DOHH2 (cell line): Measurements from ENCODE around the gene USP30.

Experiments used
- H3F3A ChIP-seq: fragments of 200-600 bp; sonication (generic), shearing (Covaris generic); 2 replicates; pipeline ENCODE4 v1.6.0; 2016; ENCODE audit warnings: antibody characterized with exemption, mild to moderate bottlenecking; ENCODE audit not compliant: control insufficient read depth, insufficient read depth
- H3K27ac ChIP-seq: fragments of 200-600 bp; sonication (generic); 2 replicates; pipeline ENCODE4 v1.5.1; 2014; ENCODE audit warnings: low read depth, mild to moderate bottlenecking, low read length, moderate library complexity
- H3K27me3 ChIP-seq: fragments of 200-600 bp; sonication (generic); 2 replicates; pipeline ENCODE4 v1.6.1; 2014; ENCODE audit warnings: mild to moderate bottlenecking, low read length, mixed read lengths; ENCODE audit not compliant: control insufficient read depth
- H3K36me3 ChIP-seq: fragments of 200-600 bp; sonication (generic); 2 replicates; pipeline ENCODE4 v1.6.1; 2014; ENCODE audit warnings: mild to moderate bottlenecking, low read length, moderate library complexity, mixed read lengths; ENCODE audit not compliant: control insufficient read depth
- H3K4me1 ChIP-seq: fragments of 200-600 bp; sonication (generic); 2 replicates; pipeline ENCODE4 v1.6.1; 2014; ENCODE audit warnings: mild to moderate bottlenecking, low read length, mixed read lengths; ENCODE audit not compliant: control insufficient read depth
- H3K4me2 ChIP-seq: fragments of 200-600 bp; sonication (generic); 2 replicates; pipeline ENCODE4 v1.6.0; 2014; ENCODE audit warnings: mild to moderate bottlenecking, low read length, moderate library complexity
- H3K4me3 ChIP-seq: fragments of 200-600 bp; sonication (generic); 2 replicates; pipeline ENCODE4 v1.5.1; 2014; ENCODE audit warnings: mild to moderate bottlenecking, low read length, mixed read lengths
- H3K79me2 ChIP-seq: fragments of 200-600 bp; sonication (generic); 2 replicates; pipeline ENCODE4 v1.6.1; 2014; ENCODE audit warnings: mild to moderate bottlenecking, low read length, mixed read lengths; ENCODE audit not compliant: control insufficient read depth
- H3K9me2 ChIP-seq: fragments of 200-600 bp; sonication (generic); replicated peaks from 2 replicates; pipeline ENCODE4 v1.6.1; 2014; ENCODE audit warnings: mild to moderate bottlenecking, low read length, mixed read lengths; ENCODE audit not compliant: control insufficient read depth
- H3K9me3 ChIP-seq: fragments of 200-600 bp; sonication (generic); 2 replicates; pipeline ENCODE4 v1.6.1; 2014; ENCODE audit warnings: antibody characterized with exemption, low read length, mixed read lengths; ENCODE audit not compliant: control insufficient read depth, insufficient read depth
- H4K20me1 ChIP-seq: fragments of 200-600 bp; sonication (generic); 2 replicates; pipeline ENCODE4 v1.6.0; 2014; ENCODE audit warnings: low read depth, mild to moderate bottlenecking, antibody characterized with exemption, low read length, moderate library complexity; ENCODE audit not compliant: control insufficient read depth, insufficient read depth
- EZH2phosphoT487 ChIP-seq: fragments of 200-600 bp; sonication (generic); IDR thresholded peaks from 2 replicates; pipeline ENCODE4 v1.6.1; 2017; ENCODE audit warnings: borderline replicate concordance, mild to moderate bottlenecking, antibody characterized with exemption, low read length, moderate library complexity, mixed read lengths
- TF ChIP-seq, protein P1 (sequence below): fragments of 200-600 bp; sonication (generic); IDR thresholded peaks from one replicate; pipeline ENCODE4 v1.5.1; 2014; ENCODE audit warnings: antibody characterized with exemption, mild to moderate bottlenecking, low read depth, low read length; ENCODE audit not compliant: poor library complexity, severe bottlenecking

The USP30 gene

GRCh38 chr12:109082751-109083150 is 30.4 kb downstream of the USP30 start:
- peaks cover 12% of the 10 kb centered on the region; the same call in 1 of the 2 replicates for H3F3A ChIP-seq
- H3K4me3 ChIP-seq: no peak overlapping the region
- no peaks in the 10 kb centered on the region for H3K9me2 ChIP-seq
- TF ChIP-seq, protein P1, sequence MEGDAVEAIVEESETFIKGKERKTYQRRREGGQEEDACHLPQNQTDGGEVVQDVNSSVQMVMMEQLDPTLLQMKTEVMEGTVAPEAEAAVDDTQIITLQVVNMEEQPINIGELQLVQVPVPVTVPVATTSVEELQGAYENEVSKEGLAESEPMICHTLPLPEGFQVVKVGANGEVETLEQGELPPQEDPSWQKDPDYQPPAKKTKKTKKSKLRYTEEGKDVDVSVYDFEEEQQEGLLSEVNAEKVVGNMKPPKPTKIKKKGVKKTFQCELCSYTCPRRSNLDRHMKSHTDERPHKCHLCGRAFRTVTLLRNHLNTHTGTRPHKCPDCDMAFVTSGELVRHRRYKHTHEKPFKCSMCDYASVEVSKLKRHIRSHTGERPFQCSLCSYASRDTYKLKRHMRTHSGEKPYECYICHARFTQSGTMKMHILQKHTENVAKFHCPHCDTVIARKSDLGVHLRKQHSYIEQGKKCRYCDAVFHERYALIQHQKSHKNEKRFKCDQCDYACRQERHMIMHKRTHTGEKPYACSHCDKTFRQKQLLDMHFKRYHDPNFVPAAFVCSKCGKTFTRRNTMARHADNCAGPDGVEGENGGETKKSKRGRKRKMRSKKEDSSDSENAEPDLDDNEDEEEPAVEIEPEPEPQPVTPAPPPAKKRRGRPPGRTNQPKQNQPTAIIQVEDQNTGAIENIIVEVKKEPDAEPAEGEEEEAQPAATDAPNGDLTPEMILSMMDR: no peak
- no peak for TF ChIP-seq EZH2phosphoT487
- H3K36me3 ChIP-seq: peaks cover 65% of the 10 kb centered on the region
- no peaks in the 10 kb centered on the region for H3K27me3 ChIP-seq
- H3K4me1 ChIP-seq: no peaks in the 10 kb centered on the region
- H3K79me2 ChIP-seq: no peaks in the 10 kb centered on the region
- no peaks in the 10 kb centered on the region for H3K9me3 ChIP-seq
- H3K27ac ChIP-seq: no peak overlapping the region
- H4K20me1 ChIP-seq: peaks cover 2% of the 10 kb centered on the region; the same call in 1 of the 2 replicates
- no peak overlapping the region for H3K4me2 ChIP-seq

DNA sequence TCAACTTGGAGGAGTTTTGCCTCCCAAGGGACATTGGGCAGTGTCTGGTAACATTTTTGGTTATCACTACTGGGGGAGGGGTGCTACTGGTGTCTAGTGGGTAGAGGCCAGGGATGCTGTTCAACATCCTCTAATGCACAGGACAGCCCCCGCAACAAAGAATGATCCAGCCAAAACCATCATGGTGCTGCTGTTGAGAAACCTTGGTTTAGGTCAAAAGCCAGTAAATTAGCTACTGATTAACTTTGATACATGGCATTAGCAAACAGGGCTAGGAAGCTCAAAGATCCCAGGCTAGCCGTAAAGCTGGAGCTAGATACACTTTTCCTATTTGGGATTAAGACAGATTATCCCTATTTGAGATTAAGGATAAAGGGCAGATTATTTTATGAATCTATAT is 32.0 kb downstream of the USP30 start:
- Histone ChIP-seq H3K9me2 (no peaks in the 10 kb centered on the region), H3F3A (peaks cover 15% of the 10 kb centered on the region; the same call in 1 of the 2 replicates), H3K27ac (no peak overlapping the region), H3K79me2 (peaks cover 4% of the 10 kb centered on the region), H3K4me3 (no peak overlapping the region), H3K9me3 (no peaks in the 10 kb centered on the region), H3K4me2 (no peak overlapping the region), H3K4me1 (no peaks in the 10 kb centered on the region), H3K27me3 (no peaks in the 10 kb centered on the region), H4K20me1 (peaks cover 2% of the 10 kb centered on the region; the same call in 1 of the 2 replicates), H3K36me3 (peaks cover 82% of the 10 kb centered on the region)
- TF ChIP-seq, protein P1: no peak
- no peak for TF ChIP-seq EZH2phosphoT487

GRCh38 chr12:109085590-109085989 is 33.2 kb downstream of the USP30 start:
- H3K27me3 ChIP-seq: no peaks in the 10 kb centered on the region
- no peak overlapping the region for H3K27ac ChIP-seq
- no peak for TF ChIP-seq EZH2phosphoT487
- TF ChIP-seq, protein P1: no peak
- no peak overlapping the region for H3K4me2 ChIP-seq
- H3F3A ChIP-seq: peaks cover 16% of the 10 kb centered on the region; the same call in 1 of the 2 replicates
- peaks cover 3% of the 10 kb centered on the region; the same call in 1 of the 2 replicates for H3K4me1 ChIP-seq
- peaks cover 2% of the 10 kb centered on the region; the same call in 1 of the 2 replicates for H4K20me1 ChIP-seq
- H3K9me2 ChIP-seq: no peaks in the 10 kb centered on the region
- no peak overlapping the region for H3K4me3 ChIP-seq
- H3K9me3 ChIP-seq: no peaks in the 10 kb centered on the region
- peaks cover 14% of the 10 kb centered on the region for H3K79me2 ChIP-seq
- peaks cover 86% of the 10 kb centered on the region for H3K36me3 ChIP-seq
